ENCODE data around the gene STEAP2. TPM values are rescaled to one million over a fixed set of nuclear protein-coding genes. Genes with fewer than 3 reads are reported as not detected.

The STEAP2 gene
- total and polyA plus RNA-seq, 2 of the 4 experiments (the other 2 are of a cell fraction): 1.8 to 3.9 TPM

- WGBS, 2 experiments (ENCODE audit: extremely low coverage in 2 of 2, insufficient read length in 1 of 2): no CpG with 5 or more reads among the region's 5 CpGs
- Histone ChIP-seq H2BK15ac (ENCODE audit: low read depth, low read length) (no peak overlapping the region), H3K56ac (ENCODE audit: extremely low read depth, insufficient read depth, low read length) (no peak overlapping the region), H2AK5ac (ENCODE audit: low read depth, low read length) (no peak overlapping the region), H3K9me1 (ENCODE audit: insufficient read depth, low read length) (no peaks in the 10 kb centered on the region), H3K4me1 (ENCODE audit: control insufficient read depth, insufficient read depth, low read length) (no peaks in the 10 kb centered on the region), H3K9ac (ENCODE audit: low read depth, low read length) (no peak overlapping the region), H4K20me1 (ENCODE audit: insufficient read depth, low read length) (no peaks in the 10 kb centered on the region), H2BK20ac (ENCODE audit: low read depth, low read length) (no peak overlapping the region), H3K4me3 (ENCODE audit: insufficient read depth, low read depth, low read length) (no peak overlapping the region), H4K91ac (ENCODE audit: insufficient read depth, low read depth, low read length) (no peak overlapping the region), H3K4me2 (ENCODE audit: low read depth, low read length) (no peak overlapping the region), H3K36me3 (ENCODE audit: control insufficient read depth, insufficient read depth, low read length) (no peaks in the 10 kb centered on the region), H3K9me3 (ENCODE audit: control insufficient read depth, insufficient read depth, low read length) (no peaks in the 10 kb centered on the region), H3K79me1 (ENCODE audit: low read depth in 1 of 2, low read length in 2 of 2) (no peaks in the 10 kb centered on the region), H2AK9ac (replicated peaks; ENCODE audit: low read depth, low read length, poor library complexity) (no peak overlapping the region), H2BK5ac (ENCODE audit: low read depth, low read length, poor library complexity, severe bottlenecking) (no peak overlapping the region), H3K27me3 (ENCODE audit: control insufficient read depth, insufficient read depth, low read length) (no peaks in the 10 kb centered on the region), H3K14ac (replicated peaks; ENCODE audit: low read depth, low read length) (no peak overlapping the region), H3K27ac (ENCODE audit: insufficient read depth, low read length) (no peak overlapping the region), H4K8ac (ENCODE audit: low read depth in 2 of 2, low read length in 2 of 2) (no peak overlapping the region), H3K23ac (ENCODE audit: low read depth, low read length) (no peak overlapping the region), H2BK120ac (ENCODE audit: low read depth, low read length) (no peak overlapping the region), H3K18ac (ENCODE audit: low read depth, low read length) (no peak overlapping the region), H2AFZ (replicated peaks; ENCODE audit: low read length, poor library complexity) (no peak overlapping the region), H4K5ac (ENCODE audit: low read depth, low read length) (no peak overlapping the region), H3K4ac (ENCODE audit: low read depth, low read length) (no peak overlapping the region)
- intact Hi-C loops (cut with micrococcal nuclease) (loop anchor here (2.0 kb wide), 1 partner anchor 56 kb away; the partner anchor contains the start of gene STEAP1), in situ Hi-C loops (cut with MboI; ENCODE audit: low sequenced_read_pairs) (no loop called here), dilution Hi-C loops (cut with HindIII; ENCODE audit: low sequenced_read_pairs, unreplicated experiment) (no loop called here)
- TF ChIP-seq CHD1 (IDR thresholded peaks at IDR 0.05; ENCODE audit: low read depth, low read length): no peak
- TF ChIP-seq CTCF (conservative IDR thresholded peaks at IDR 0.05; ENCODE audit: low read depth, low read length): no peak
- no peak for TF ChIP-seq USF2 (IDR thresholded peaks at IDR 0.05; ENCODE audit: low read depth, low read length)
- no peak for TF ChIP-seq BHLHE40 (IDR thresholded peaks at IDR 0.05; ENCODE audit: low read depth, low read length)
- TF ChIP-seq RAD21 (IDR thresholded peaks at IDR 0.05; ENCODE audit: low read length): no peak
- no peak for TF ChIP-seq RFX5 (IDR thresholded peaks at IDR 0.05; ENCODE audit: low read depth, low read length)
- no peak for TF ChIP-seq POLR2A (IDR thresholded peaks at IDR 0.05; ENCODE audit: low read depth, low read length)
- TF ChIP-seq MXI1 (IDR thresholded peaks at IDR 0.05; ENCODE audit: borderline replicate concordance, low read depth, low read length): no peak
- TF ChIP-seq RCOR1 (IDR thresholded peaks at IDR 0.05; ENCODE audit: insufficient replicate concordance, low read length): no peak
- no peak for TF ChIP-seq ELK1 (IDR thresholded peaks at IDR 0.05; ENCODE audit: borderline replicate concordance, low read depth, low read length)
- TF ChIP-seq NFE2L2 (IDR thresholded peaks at IDR 0.05; ENCODE audit: low read depth, low read length): no peak
- TF ChIP-seq MAFK (IDR thresholded peaks at IDR 0.05; ENCODE audit: low read depth, low read length): no peak
- TF ChIP-seq FOS (IDR thresholded peaks at IDR 0.05; ENCODE audit: low read depth, low read length): no peak
- TF ChIP-seq SMC3 (IDR thresholded peaks at IDR 0.05; ENCODE audit: low read depth, low read length): no peak
- no peak for TF ChIP-seq MAZ (IDR thresholded peaks at IDR 0.05; ENCODE audit: borderline replicate concordance, low read depth, low read length)
- no peak for ATAC-seq (ENCODE audit: low read depth)
- POLR2A ChIA-PET (ENCODE audit: unreplicated experiment): no interaction called here
- BruUV-seq (replicated peaks): no TSS peak
- DNase-seq: no peak
- CTCF ChIA-PET: interaction anchor here (0.9 to 1.4 kb wide), 2 partner anchors 10 to 217 kb away, joined by 3 to 5 read pairs; no protein-coding TSS in a partner anchor
Observed at GRCh38 chr7:90210475-90210874, 1.1 kb upstream of the STEAP2 start.

Data from IMR-90 (cell line).